Airway epithelial cell (primary cell): ENCODE measurements around the gene ABI3BP. TPM values are rescaled to one million over a fixed set of nuclear protein-coding genes. Genes with fewer than 3 reads are reported as not detected.

Experiments
- total RNA-seq: library from RNA; depleted of rRNA; stranded (reverse); fragments of >200 nt; gene quantifications from 2 replicates; pipeline ENCODE4 v1.2.3, GENCODE V29; 2015

Gene ABI3BP, protein sequence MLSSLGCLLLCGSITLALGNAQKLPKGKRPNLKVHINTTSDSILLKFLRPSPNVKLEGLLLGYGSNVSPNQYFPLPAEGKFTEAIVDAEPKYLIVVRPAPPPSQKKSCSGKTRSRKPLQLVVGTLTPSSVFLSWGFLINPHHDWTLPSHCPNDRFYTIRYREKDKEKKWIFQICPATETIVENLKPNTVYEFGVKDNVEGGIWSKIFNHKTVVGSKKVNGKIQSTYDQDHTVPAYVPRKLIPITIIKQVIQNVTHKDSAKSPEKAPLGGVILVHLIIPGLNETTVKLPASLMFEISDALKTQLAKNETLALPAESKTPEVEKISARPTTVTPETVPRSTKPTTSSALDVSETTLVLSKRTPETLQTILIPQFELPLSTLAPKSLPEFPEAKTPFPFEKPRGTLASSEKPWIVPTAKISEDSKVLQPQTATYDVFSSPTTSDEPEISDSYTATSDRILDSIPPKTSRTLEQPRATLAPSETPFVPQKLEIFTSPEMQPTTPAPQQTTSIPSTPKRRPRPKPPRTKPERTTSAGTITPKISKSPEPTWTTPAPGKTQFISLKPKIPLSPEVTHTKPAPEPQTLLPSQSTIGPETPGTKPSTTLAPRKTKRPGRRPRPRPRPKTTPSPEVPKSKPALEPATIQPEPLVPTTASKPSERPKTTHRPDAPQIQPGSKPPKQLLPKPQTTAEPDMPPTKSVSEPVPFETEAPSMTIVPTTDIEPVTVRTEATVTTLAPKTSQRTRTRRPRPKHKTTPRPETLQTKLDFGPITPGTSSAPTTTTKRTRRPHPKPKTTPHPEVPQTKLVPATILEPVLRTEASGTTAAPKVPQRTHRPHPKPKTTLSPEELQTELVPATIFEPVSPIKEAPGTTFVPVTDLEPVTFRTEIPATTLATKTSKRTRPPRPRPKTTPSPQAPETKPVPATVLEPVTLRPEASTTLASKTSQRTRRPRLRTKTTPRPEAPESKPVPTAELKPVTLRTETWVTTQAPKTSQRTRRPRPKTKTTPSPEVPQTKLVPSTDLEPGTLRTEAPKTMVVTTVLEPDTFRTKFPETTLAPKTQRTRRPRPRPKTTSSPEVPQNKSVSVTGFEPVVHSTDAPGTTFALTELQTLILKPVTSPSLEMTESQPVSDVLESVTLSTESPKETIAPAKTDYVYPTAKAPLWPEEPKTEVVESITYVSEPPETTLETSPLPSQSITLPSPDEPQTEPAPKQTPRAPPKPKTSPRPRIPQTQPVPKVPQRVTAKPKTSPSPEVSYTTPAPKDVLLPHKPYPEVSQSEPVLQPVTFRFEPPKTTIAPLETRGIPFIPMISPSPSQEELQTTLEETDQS (N-terminal part only)
- total RNA-seq: 0.28 and 2.1 TPM in 2 replicates

DNA sequence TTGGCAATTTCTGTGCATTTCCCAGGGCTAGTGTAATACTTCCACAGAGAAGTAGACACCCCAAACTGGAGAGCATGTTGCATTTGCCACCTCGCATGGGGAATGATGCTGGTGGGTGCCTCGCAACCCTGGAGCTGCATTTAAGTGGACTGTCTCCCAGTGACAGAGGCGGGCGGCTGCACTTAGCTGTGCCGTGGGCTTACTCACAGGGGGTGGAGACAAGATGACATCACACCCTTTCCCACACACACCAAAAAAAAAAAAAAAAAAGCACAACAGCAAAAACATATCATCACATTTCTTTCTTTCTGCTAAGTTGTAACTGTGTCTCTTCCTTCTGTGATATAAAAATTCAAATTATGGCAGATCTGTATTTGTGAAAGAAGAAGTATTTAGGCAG, at the start of gene ABI3BP:
Gene ABI3BP, minus strand, starts transcription at position 113 of the 400 bp plus-strand sequence. Its CDS starts 37 bp downstream, at position 76.

DNA sequence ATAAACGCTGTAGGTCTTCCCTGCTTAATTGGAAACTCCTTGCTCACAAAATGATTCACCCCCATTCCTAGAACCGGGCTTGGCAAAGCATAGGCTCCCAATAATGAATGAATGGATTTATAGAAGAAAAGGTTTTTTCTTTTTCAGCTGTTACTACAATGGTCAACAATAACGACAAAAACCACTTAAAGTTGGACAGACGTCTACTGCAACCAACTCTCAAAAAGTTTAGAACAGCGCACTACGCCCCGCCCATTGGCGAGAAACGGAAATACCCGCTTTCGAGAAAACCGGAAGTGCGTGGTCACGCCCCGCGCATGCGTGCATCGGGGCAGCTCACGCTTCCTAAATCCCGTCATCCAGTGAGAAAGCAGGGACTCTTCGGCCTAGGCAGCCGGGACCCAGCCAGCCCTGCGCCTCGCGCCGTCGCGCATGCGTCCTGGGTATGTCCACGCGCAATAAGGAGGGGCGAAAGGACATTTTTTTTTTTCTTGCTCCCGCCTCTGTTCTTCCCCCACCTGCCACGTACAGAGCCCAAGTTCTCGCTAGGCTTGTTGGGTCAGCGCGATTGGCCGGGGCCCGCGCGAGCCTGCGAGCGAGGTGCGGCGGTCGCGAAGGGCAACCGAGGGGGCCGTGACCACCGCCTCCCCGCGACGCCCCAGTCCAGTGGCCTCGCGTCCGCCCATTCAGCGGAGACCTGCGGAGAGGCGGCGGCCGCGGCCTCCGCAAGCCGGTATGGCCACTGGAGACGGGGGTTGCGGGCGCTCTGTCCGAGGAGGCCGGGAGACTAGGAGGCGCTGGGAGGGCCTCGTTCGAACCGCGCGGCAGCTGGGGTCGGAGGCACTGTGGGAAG, 284.0 kb downstream of the ABI3BP start, which contains the start of gene TFG:
Gene TFG, plus strand, starts transcription at position 506 of the 853 bp plus-strand sequence. CDS start 4,192 bp downstream, outside the sequence.

